ENCODE data around the gene CACNA2D3. TPM values are rescaled to one million over a fixed set of nuclear protein-coding genes. Genes with fewer than 3 reads are reported as not detected.

The CACNA2D3 gene
- total RNA-seq, 2 donors from 2014 or later: 0.97 TPM; not detected in 1

GRCh38 chr3:54421943-54422342 lies 299.6 kb downstream of the CACNA2D3 start:
- H3K4me1 Mint-ChIP-seq: no peaks in the 10 kb centered on the region
- no peak for TF ChIP-seq CTCF (conservative IDR thresholded peaks at IDR 0.05)
- WGBS, 2 experiments (ENCODE audit: insufficient coverage in 1 of 2, insufficient read length in 1 of 2): 86 to 92% methylated on average over 4 to 5 of the region's 5 CpGs

GRCh38 chr3:54424292-54424691 lies 301.9 kb downstream of the CACNA2D3 start:
- H3K36me3 Mint-ChIP-seq (ENCODE audit: low read depth): no peaks in the 10 kb centered on the region
- no peaks in the 10 kb centered on the region for H3K27me3 Mint-ChIP-seq (ENCODE audit: insufficient read depth)
- no peaks in the 10 kb centered on the region for H3K9me3 Mint-ChIP-seq
- peaks cover 3% of the 10 kb centered on the region for H3K4me1 Mint-ChIP-seq
- Histone ChIP-seq H3K9ac (ENCODE audit: extremely low read depth, low read length, poor library complexity, severe bottlenecking) (no peak overlapping the region), H3K9me3 (ENCODE audit: control insufficient read depth, low read length) (no peaks in the 10 kb centered on the region), H3K27ac (ENCODE audit: low read depth, low read length) (no peak overlapping the region), H3K36me3 (ENCODE audit: control insufficient read depth, insufficient read depth, low read length) (no peaks in the 10 kb centered on the region), H3K27me3 (ENCODE audit: control insufficient read depth, insufficient read depth, low read length, poor library complexity, severe bottlenecking) (no peaks in the 10 kb centered on the region), H3K4me1 (ENCODE audit: control insufficient read depth, insufficient read depth, low read length) (no peaks in the 10 kb centered on the region), H3K4me3 (ENCODE audit: low read length) (no peak overlapping the region)
- 58 to 71% methylated on average over 2 of the region's 2 CpGs for WGBS, 2 experiments (ENCODE audit: insufficient coverage in 1 of 2, insufficient read length in 1 of 2)
- no peak for DNase-seq
- H3K4me3 Mint-ChIP-seq: no peak overlapping the region
- H3K27ac Mint-ChIP-seq: no peak overlapping the region
- TF ChIP-seq CTCF (conservative IDR thresholded peaks at IDR 0.05): no peak

More at GRCh38 chr3:54421943-54422342, 299.6 kb downstream of the CACNA2D3 start:
- Mint-ChIP-seq H3K27ac (no peak overlapping the region), H3K36me3 (ENCODE audit: low read depth) (no peaks in the 10 kb centered on the region), H3K27me3 (ENCODE audit: insufficient read depth) (no peaks in the 10 kb centered on the region), H3K4me3 (no peak overlapping the region), H3K9me3 (no peaks in the 10 kb centered on the region)
- no peak overlapping the region for H3K4me3 ChIP-seq (ENCODE audit: low read length)
- no peaks in the 10 kb centered on the region for H3K4me1 ChIP-seq (ENCODE audit: control insufficient read depth, insufficient read depth, low read length)
- H3K9me3 ChIP-seq (ENCODE audit: control insufficient read depth, low read length): no peaks in the 10 kb centered on the region
- H3K36me3 ChIP-seq (ENCODE audit: control insufficient read depth, insufficient read depth, low read length): no peaks in the 10 kb centered on the region
- no peak overlapping the region for H3K27ac ChIP-seq (ENCODE audit: low read depth, low read length)
- no peaks in the 10 kb centered on the region for H3K27me3 ChIP-seq (ENCODE audit: control insufficient read depth, insufficient read depth, low read length, poor library complexity, severe bottlenecking)
- no peak overlapping the region for H3K9ac ChIP-seq (ENCODE audit: extremely low read depth, low read length, poor library complexity, severe bottlenecking)
- no peak for DNase-seq

GRCh38 chr3:54426381-54426780 lies 304.0 kb downstream of the CACNA2D3 start:
- H3K9me3 ChIP-seq (ENCODE audit: control insufficient read depth, low read length): no peaks in the 10 kb centered on the region
- no peak overlapping the region for H3K9ac ChIP-seq (ENCODE audit: extremely low read depth, low read length, poor library complexity, severe bottlenecking)
- no peaks in the 10 kb centered on the region for H3K4me1 ChIP-seq (ENCODE audit: control insufficient read depth, insufficient read depth, low read length)
- no peaks in the 10 kb centered on the region for H3K36me3 ChIP-seq (ENCODE audit: control insufficient read depth, insufficient read depth, low read length)
- Mint-ChIP-seq H3K4me1 (peaks cover 3% of the 10 kb centered on the region), H3K27ac (no peak overlapping the region), H3K4me3 (no peak overlapping the region), H3K36me3 (ENCODE audit: low read depth) (no peaks in the 10 kb centered on the region), H3K27me3 (ENCODE audit: insufficient read depth) (no peaks in the 10 kb centered on the region), H3K9me3 (no peaks in the 10 kb centered on the region)
- TF ChIP-seq CTCF (conservative IDR thresholded peaks at IDR 0.05): no peak
- no peak overlapping the region for H3K27ac ChIP-seq (ENCODE audit: low read depth, low read length)
- no peaks in the 10 kb centered on the region for H3K27me3 ChIP-seq (ENCODE audit: control insufficient read depth, insufficient read depth, low read length, poor library complexity, severe bottlenecking)
- DNase-seq: no peak
- no peak overlapping the region for H3K4me3 ChIP-seq (ENCODE audit: low read length)

Measured in endodermal cell (in vitro differentiated cells).